ENCODE data around the gene TRABD2A.

Gene TRABD2A

GRCh38 chr2:84829693-84830092, 51.2 kb downstream of the TRABD2A start:
- no peak for DNase-seq (ENCODE audit: low spot score)
- no peak for TF ChIP-seq CTCF (IDR thresholded peaks at IDR 0.05; ENCODE audit: borderline replicate concordance, control extremely low read depth, extremely low read depth, insufficient read depth, missing control alignments)
- in situ Hi-C loops (cut with MboI; ENCODE audit: low sequenced_read_pairs, unreplicated experiment), result no loop called here

DNA sequence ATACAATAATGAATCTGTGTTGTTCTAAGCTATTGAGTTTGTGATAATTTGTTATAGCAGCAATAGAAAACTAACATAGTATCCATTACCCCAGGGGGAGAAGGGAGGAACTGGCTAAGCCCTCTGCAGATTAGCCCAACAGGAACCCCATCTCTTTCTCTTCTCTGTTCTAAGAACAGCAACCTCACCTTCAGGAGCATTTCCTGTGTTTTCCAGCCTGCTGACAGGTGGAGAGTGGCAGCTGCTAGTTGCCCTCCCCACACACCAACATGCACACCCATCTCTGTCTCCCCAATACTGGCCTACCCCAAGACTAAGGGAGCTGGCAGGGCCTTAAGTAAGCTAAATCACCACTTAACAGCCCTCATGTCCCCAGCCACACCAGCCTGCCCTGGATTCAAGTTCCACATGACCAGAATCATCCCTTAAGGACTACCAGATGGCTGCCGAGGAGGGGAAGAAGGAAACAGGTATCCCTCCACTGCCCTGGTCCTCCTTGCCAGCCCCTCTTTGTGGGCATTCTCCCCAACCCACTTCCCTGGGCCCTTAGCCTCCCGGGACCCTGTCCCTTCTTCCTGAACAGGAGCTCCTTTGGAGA, 52.8 kb downstream of the TRABD2A start:
- in situ Hi-C loops (cut with MboI; ENCODE audit: low sequenced_read_pairs, unreplicated experiment), result no loop called here
- TF ChIP-seq CTCF (IDR thresholded peaks at IDR 0.05; ENCODE audit: borderline replicate concordance, control extremely low read depth, extremely low read depth, insufficient read depth, missing control alignments), result no peak

DNA sequence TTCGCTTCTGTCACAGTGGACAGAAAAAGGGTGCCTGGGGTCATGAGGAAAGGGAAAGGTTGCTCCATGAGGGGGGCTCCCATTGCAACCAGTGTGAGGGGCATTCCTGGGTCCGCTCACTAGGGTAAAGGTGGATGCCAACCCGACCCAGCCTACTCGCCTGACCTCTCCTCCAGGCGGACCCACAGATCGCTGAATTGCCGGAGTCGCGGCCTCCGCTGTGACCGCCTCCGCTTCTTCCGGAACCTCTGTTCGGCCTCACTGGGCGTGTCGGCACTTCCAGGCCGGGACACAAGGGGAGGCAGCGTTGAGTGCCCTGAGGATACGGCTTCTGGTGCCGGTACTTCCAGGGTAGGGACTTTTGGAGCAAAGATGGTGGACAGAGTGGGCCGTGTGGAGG, 57.1 kb downstream of the TRABD2A start:
- no peak for DNase-seq (ENCODE audit: low spot score)
- no peak for TF ChIP-seq CTCF (IDR thresholded peaks at IDR 0.05; ENCODE audit: borderline replicate concordance, control extremely low read depth, extremely low read depth, insufficient read depth, missing control alignments)
- in situ Hi-C loops (cut with MboI; ENCODE audit: low sequenced_read_pairs, unreplicated experiment), result no loop called here

More for the DNA sequence above, 52.8 kb downstream of the TRABD2A start:
- DNase-seq (ENCODE audit: low spot score), result no peak

- DNase-seq (ENCODE audit: low spot score), result no peak
- TF ChIP-seq CTCF (IDR thresholded peaks at IDR 0.05; ENCODE audit: borderline replicate concordance, control extremely low read depth, extremely low read depth, insufficient read depth, missing control alignments), result no peak
- in situ Hi-C loops (cut with MboI; ENCODE audit: low sequenced_read_pairs, unreplicated experiment), result no loop called here
Observed at GRCh38 chr2:84823229-84823628, 57.7 kb downstream of the TRABD2A start.

DNA sequence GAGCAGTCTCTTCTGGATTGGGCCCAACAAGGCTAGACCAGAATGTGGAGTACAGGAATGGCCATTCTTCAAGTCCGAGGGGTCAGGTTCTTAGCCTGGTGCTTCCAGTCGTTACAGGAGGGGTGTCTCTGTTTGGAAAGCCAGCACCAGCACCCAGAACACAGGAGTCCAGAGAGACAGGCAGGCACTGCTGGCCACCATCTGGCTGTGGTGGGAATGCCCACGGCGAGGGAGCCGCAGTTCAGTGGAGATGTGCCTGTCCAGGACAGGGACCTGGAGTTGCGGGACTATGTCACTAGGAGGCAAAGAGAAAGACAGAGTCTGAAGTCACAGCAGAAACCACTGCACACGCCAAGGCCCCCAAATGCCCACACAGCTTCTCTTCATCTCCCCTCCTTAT, 59.1 kb downstream of the TRABD2A start:
- in situ Hi-C loops (cut with MboI; ENCODE audit: low sequenced_read_pairs, unreplicated experiment), result no loop called here
- no peak for TF ChIP-seq CTCF (IDR thresholded peaks at IDR 0.05; ENCODE audit: borderline replicate concordance, control extremely low read depth, extremely low read depth, insufficient read depth, missing control alignments)

DNA sequence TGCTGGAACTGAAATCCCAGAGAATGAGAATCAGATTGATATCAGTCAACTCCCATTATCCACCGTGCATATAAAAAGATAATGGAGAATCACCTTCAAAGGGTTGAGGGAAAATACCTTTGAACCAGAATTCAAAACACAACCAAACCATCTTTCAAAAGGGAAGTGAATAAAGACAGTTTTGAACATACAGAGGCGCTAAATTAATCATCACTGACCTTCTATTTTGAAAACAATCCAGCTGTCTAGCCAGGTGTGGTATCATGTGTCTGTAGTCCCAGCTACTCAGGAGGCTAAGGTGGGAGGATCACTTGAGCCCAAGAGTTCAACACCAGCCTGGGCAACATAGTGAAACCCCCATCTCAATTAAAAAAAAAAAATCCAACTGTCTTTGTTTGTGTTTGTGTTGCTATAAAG, 63.6 kb downstream of the TRABD2A start:
- in situ Hi-C loops (cut with MboI; ENCODE audit: low sequenced_read_pairs, unreplicated experiment), result no loop called here
- peak; percentile 68 for DNase-seq (ENCODE audit: low spot score)
- TF ChIP-seq CTCF (IDR thresholded peaks at IDR 0.05; ENCODE audit: borderline replicate concordance, control extremely low read depth, extremely low read depth, insufficient read depth, missing control alignments), result no peak

More for the DNA sequence above, 59.1 kb downstream of the TRABD2A start:
- DNase-seq (ENCODE audit: low spot score), result no peak

Data from GM13976 (cell line).